H1 (cell line): Measurements from ENCODE around the gene DSTN.

Experiments
- CHD2 ChIP-seq: IDR thresholded peaks from 2 replicates; pipeline ENCODE4 v1.6.1; 2012; ENCODE audit warnings: low read length, improper control_type of control experiment
- CTCF ChIP-seq, 3 experiments: IDR thresholded peaks; 1 replicate in 2 of 3; 2 replicates in 1 of 3; pipeline versions ENCODE4 v1.5.1 to v1.6.1; 2011; ENCODE audit warnings: low read length in 3 of 3, mild to moderate bottlenecking in 3 of 3, inconsistent platforms in 2 of 3, low read depth in 1 of 3, moderate library complexity in 1 of 3; ENCODE audit not compliant: insufficient read depth in 1 of 3; ENCODE audit errors: control extremely low read depth in 1 of 3
- HDAC2 ChIP-seq, 2 experiments: fragments of 300-600 bp in 1 of 2; sonication (generic) in 1 of 2; IDR thresholded peaks; 2 replicates each; pipeline ENCODE4 v1.6.1; 2011 to 2012; ENCODE audit warnings: low read depth in 2 of 2, low read length in 2 of 2, mild to moderate bottlenecking in 2 of 2, moderate library complexity in 2 of 2, borderline replicate concordance in 1 of 2, inconsistent platforms in 1 of 2
- JUND ChIP-seq: IDR thresholded peaks from 2 replicates; pipeline ENCODE4 v1.6.1; 2011; ENCODE audit warnings: mild to moderate bottlenecking, improper control_type of control experiment, low read length
- KDM1A ChIP-seq: fragments of 200-600, 300-600 bp; sonication (generic); IDR thresholded peaks from 2 replicates; pipeline ENCODE4 v1.7.1; 2016; ENCODE audit warnings: mild to moderate bottlenecking, low read length, borderline replicate concordance
- POLR2A ChIP-seq, 2 experiments: IDR thresholded peaks; 1 replicate in 1 of 2; 2 replicates in 1 of 2; pipeline ENCODE4 v1.6.1; 2011; ENCODE audit warnings: low read depth in 2 of 2, low read length in 2 of 2, mild to moderate bottlenecking in 2 of 2; ENCODE audit errors: control extremely low read depth in 1 of 2
- RXRA ChIP-seq: IDR thresholded peaks from 2 replicates; pipeline ENCODE4 v1.6.1; 2011; ENCODE audit warnings: low read depth, mild to moderate bottlenecking, low read length, moderate library complexity; ENCODE audit not compliant: insufficient read depth
- SP2 ChIP-seq: IDR thresholded peaks from 2 replicates; pipeline ENCODE4 v1.6.1; 2012; ENCODE audit warnings: mild to moderate bottlenecking, low read length, inconsistent platforms
- USF2 ChIP-seq: IDR thresholded peaks from 2 replicates; pipeline ENCODE4 v1.6.1; 2011; ENCODE audit warnings: low read length, improper control_type of control experiment

- TF ChIP-seq CTCF (IDR thresholded peaks at IDR 0.05; ENCODE audit: control extremely low read depth in 1 of 3, insufficient read depth in 1 of 3, low read depth in 1 of 3, low read length in 3 of 3) (no peak), POLR2A (IDR thresholded peaks at IDR 0.05; ENCODE audit: control extremely low read depth in 1 of 2, low read depth in 2 of 2, low read length in 2 of 2) (no peak), RXRA (no peak), JUND (no peak), CHD2 (no peak), USF2 (no peak), SP2 (no peak), KDM1A (no peak), HDAC2 (IDR thresholded peaks at IDR 0.05; ENCODE audit: borderline replicate concordance in 1 of 2, low read depth in 2 of 2, low read length in 2 of 2) (no peak)
These were observed 43.7 kb downstream of the DSTN start for GRCh38 chr20:17613328-17614175.
